ENCODE measurements around the gene MTARC2. TPM values are rescaled to one million over a fixed set of nuclear protein-coding genes. Genes with fewer than 3 reads are reported as not detected.

The MTARC2 gene
- polyA plus RNA-seq, 1 of the 3 experiments (the other 2 are of a cell fraction): 6.1 TPM

GRCh38 chr1:220811695-220812094, 63.6 kb downstream of the MTARC2 start:
- no peak overlapping the region for H3K4me2 ChIP-seq
- H3F3A ChIP-seq (replicated peaks; ENCODE audit: insufficient read depth): no peaks in the 10 kb centered on the region
- H3K4me3 ChIP-seq (ENCODE audit: low read depth in 2 of 2, low read length in 1 of 2): no peak overlapping the region
- 89% methylated on average over 5 of the region's 5 CpGs for WGBS (ENCODE audit: low lambda C conversion rate)
- no peak overlapping the region for H3K9ac ChIP-seq
- CTCF ChIA-PET: interaction anchor here (0.9 to 2.7 kb wide), 6 partner anchors 8 to 66 kb away, joined by 3 to 12 read pairs (median 3); no protein-coding TSS in a partner anchor
- no peak overlapping the region for H2AFZ ChIP-seq (ENCODE audit: low read depth)
- peaks cover 0 to 5% of the 10 kb centered on the region in 2 experiments; a peak in 1 of 4 replicates for H3K4me1 ChIP-seq (ENCODE audit: control insufficient read depth in 1 of 2, insufficient read depth in 2 of 2, low read depth in 1 of 2, low read length in 1 of 2)
- TF ChIP-seq SMC3 (IDR thresholded peaks at IDR 0.05; ENCODE audit: low read depth, low read length) (no peak), JUND (IDR thresholded peaks at IDR 0.05) (no peak), FOSL2 (IDR thresholded peaks at IDR 0.05; ENCODE audit: borderline replicate concordance, low read depth) (no peak), PBX3 (IDR thresholded peaks at IDR 0.05) (no peak), EP300 (IDR thresholded peaks at IDR 0.05; ENCODE audit: borderline replicate concordance in 1 of 2, low read depth in 1 of 2, low read length in 1 of 2) (no peak), POLR2AphosphoS5 (IDR thresholded peaks at IDR 0.05; ENCODE audit: low read depth, low read length) (no peak), ELF1 (IDR thresholded peaks at IDR 0.05) (no peak), RFX5 (IDR thresholded peaks at IDR 0.05; ENCODE audit: low read length) (no peak), GABPA (IDR thresholded peaks at IDR 0.05; ENCODE audit: low read depth) (no peak), RCOR1 (IDR thresholded peaks at IDR 0.05; ENCODE audit: low read length) (no peak), CHD2 (IDR thresholded peaks at IDR 0.05; ENCODE audit: low read length, partially characterized antibody) (no peak), FOXM1 (IDR thresholded peaks at IDR 0.05; ENCODE audit: low read depth) (no peak)
- POLR2A ChIA-PET: no interaction called here
- no peak for DNase-seq
- no peaks in the 10 kb centered on the region for H3K79me2 ChIP-seq (ENCODE audit: insufficient read depth)
- no peaks in the 10 kb centered on the region for H3K27me3 ChIP-seq (ENCODE audit: insufficient read depth)
- H3K27ac ChIP-seq (ENCODE audit: low read depth in 2 of 2, low read length in 1 of 2): no peak overlapping the region
- H3K36me3 ChIP-seq (replicated peaks in 1 of 2; ENCODE audit: control insufficient read depth in 1 of 2, insufficient read depth in 2 of 2, low read length in 1 of 2): no peaks in the 10 kb centered on the region
- H3K9me3 ChIP-seq: no peaks in the 10 kb centered on the region
- H4K20me1 ChIP-seq (ENCODE audit: insufficient read depth): no peaks in the 10 kb centered on the region
- no peaks in the 10 kb centered on the region for H3K9me2 ChIP-seq

GRCh38 chr1:220812308-220812707, 64.2 kb downstream of the MTARC2 start:
- Histone ChIP-seq H3K4me3 (ENCODE audit: low read depth in 2 of 2, low read length in 1 of 2) (no peak overlapping the region), H3K4me2 (no peak overlapping the region), H3K4me1 (ENCODE audit: control insufficient read depth in 1 of 2, insufficient read depth in 2 of 2, low read depth in 1 of 2, low read length in 1 of 2) (peaks cover 0 to 5% of the 10 kb centered on the region in 2 experiments; a peak in 1 of 4 replicates), H3K9me3 (no peaks in the 10 kb centered on the region), H4K20me1 (ENCODE audit: insufficient read depth) (no peaks in the 10 kb centered on the region), H3F3A (replicated peaks; ENCODE audit: insufficient read depth) (no peaks in the 10 kb centered on the region), H3K9me2 (no peaks in the 10 kb centered on the region), H3K79me2 (ENCODE audit: insufficient read depth) (no peaks in the 10 kb centered on the region), H3K27ac (ENCODE audit: low read depth in 2 of 2, low read length in 1 of 2) (no peak overlapping the region), H3K27me3 (ENCODE audit: insufficient read depth) (no peaks in the 10 kb centered on the region), H3K36me3 (replicated peaks in 1 of 2; ENCODE audit: control insufficient read depth in 1 of 2, insufficient read depth in 2 of 2, low read length in 1 of 2) (no peaks in the 10 kb centered on the region), H3K9ac (no peak overlapping the region), H2AFZ (ENCODE audit: low read depth) (no peak overlapping the region)
- WGBS (ENCODE audit: low lambda C conversion rate): 80% methylated on average over 6 of the region's 6 CpGs
- ChIA-PET POLR2A (no interaction called here), CTCF (interaction anchor here (0.9 to 1.0 kb wide), 2 partner anchors 9 to 16 kb away, joined by 3 read pairs; no protein-coding TSS in a partner anchor)
- no peak for DNase-seq
- TF ChIP-seq YY1 (IDR thresholded peaks at IDR 0.05; ENCODE audit: low read depth) (no peak), REST (IDR thresholded peaks at IDR 0.05; ENCODE audit: low read depth, low read length) (no peak), EZH2phosphoT487 (IDR thresholded peaks at IDR 0.05; ENCODE audit: borderline replicate concordance, low read depth) (no peak), EP300 (IDR thresholded peaks at IDR 0.05; ENCODE audit: borderline replicate concordance in 1 of 2, low read depth in 1 of 2, low read length in 1 of 2) (no peak), IRF3 (IDR thresholded peaks at IDR 0.05; ENCODE audit: low read depth, low read length) (no peak), SMC3 (IDR thresholded peaks at IDR 0.05; ENCODE audit: low read depth, low read length) (no peak), TCF12 (IDR thresholded peaks at IDR 0.05) (no peak), CHD2 (IDR thresholded peaks at IDR 0.05; ENCODE audit: low read length, partially characterized antibody) (no peak), TAF1 (IDR thresholded peaks at IDR 0.05; ENCODE audit: borderline replicate concordance, low read depth, low read length) (no peak), ELF1 (IDR thresholded peaks at IDR 0.05) (no peak), RFX5 (IDR thresholded peaks at IDR 0.05; ENCODE audit: low read length) (no peak)
